Lower lobe of right lung (tissue), 2 donors: ENCODE measurements around the gene ZNF438. TPM values are rescaled to one million over a fixed set of nuclear protein-coding genes. Genes with fewer than 3 reads are reported as not detected.

Experiments
- ATAC-seq, 2 donors: fragments of 200-7000 bp; cut with Tn5 transposase; one replicate each; pipeline ENCODE4 v1.9.1; 2020 to 2022; ENCODE audit warnings: mild to moderate bottlenecking in 2 of 2, moderate library complexity in 2 of 2
- DNase-seq: peaks from one replicate; pipeline ENCODE4 v3.0.0-alpha.2; 2020
- H3K27ac ChIP-seq: fragments of 200-600 bp; one replicate; pipeline ENCODE4 v1.8.0; 2022
- H3K27me3 ChIP-seq: fragments of 200-600 bp; one replicate; pipeline ENCODE4 v1.8.0; 2022; ENCODE audit warnings: low read depth
- H3K36me3 ChIP-seq: fragments of 200-600 bp; one replicate; pipeline ENCODE4 v1.8.0; 2022; ENCODE audit warnings: mild to moderate bottlenecking
- H3K4me1 ChIP-seq: fragments of 200-600 bp; one replicate; pipeline ENCODE4 v1.8.0; 2022
- H3K4me3 ChIP-seq: fragments of 200-600 bp; one replicate; pipeline ENCODE4 v1.8.0; 2022; ENCODE audit warnings: mild to moderate bottlenecking
- H3K9me3 ChIP-seq: fragments of 200-600 bp; one replicate; pipeline ENCODE4 v1.8.0; 2022
- CTCF ChIP-seq: fragments of 200-600 bp; IDR thresholded peaks from one replicate; pipeline ENCODE4 v1.8.0; 2022; ENCODE audit warnings: antibody characterized with exemption, mild to moderate bottlenecking
- intact Hi-C: fragments of 100-400 bp; cut with DNase I; formaldehyde crosslinking; loops from one replicate; pipeline ENCODE4 v1.11.0; 2022
- total RNA-seq: library from RNA; stranded (reverse); fragmentation: NEBNext Ultra II Directional; extraction: Animal tissue kit (Norgen Biotek cat#: 25700); gene quantifications from one replicate; pipeline ENCODE4 v1.2.1, GENCODE V29; 2021
- donor health status: DM: no; HTN: yes; CAD: no; lungs with severe emphysema.

The ZNF438 gene
- total RNA-seq, 1 donor from 2014 or later: 15.2 TPM

GRCh38 chr10:30870896-30871295 lies 160.8 kb downstream of the ZNF438 start:
- ATAC-seq (no peak), DNase-seq (no peak)
- intact Hi-C loops: no loop called here
- H3K9me3 ChIP-seq: no peaks in the 10 kb centered on the region
- TF ChIP-seq CTCF: no peak
- no peaks in the 10 kb centered on the region for H3K4me1 ChIP-seq
- H3K4me3 ChIP-seq: no peak overlapping the region
- no peaks in the 10 kb centered on the region for H3K27me3 ChIP-seq
- peaks cover 10% of the 10 kb centered on the region for H3K36me3 ChIP-seq
- H3K27ac ChIP-seq: no peak overlapping the region

- no peaks in the 10 kb centered on the region for H3K4me1 ChIP-seq
- no peaks in the 10 kb centered on the region for H3K36me3 ChIP-seq
- DNase-seq (no peak), ATAC-seq (no peak)
- no peak for TF ChIP-seq CTCF
- intact Hi-C loops: no loop called here
- H3K9me3 ChIP-seq: no peaks in the 10 kb centered on the region
- H3K4me3 ChIP-seq: no peak overlapping the region
- no peak overlapping the region for H3K27ac ChIP-seq
- H3K27me3 ChIP-seq: no peaks in the 10 kb centered on the region
Observed at GRCh38 chr10:30869566-30869965, 162.1 kb downstream of the ZNF438 start.

GRCh38 chr10:30868611-30869010 lies 163.1 kb downstream of the ZNF438 start:
- intact Hi-C loops: no loop called here
- Histone ChIP-seq H3K4me1 (no peaks in the 10 kb centered on the region), H3K27ac (no peak overlapping the region), H3K9me3 (no peaks in the 10 kb centered on the region), H3K4me3 (no peak overlapping the region), H3K36me3 (no peaks in the 10 kb centered on the region), H3K27me3 (no peaks in the 10 kb centered on the region)
- DNase-seq: no peak
- no peak for TF ChIP-seq CTCF
- ATAC-seq: no peak

GRCh38 chr10:30866896-30867295 lies 164.8 kb downstream of the ZNF438 start:
- no peak overlapping the region for H3K4me3 ChIP-seq
- H3K9me3 ChIP-seq: no peaks in the 10 kb centered on the region
- no peaks in the 10 kb centered on the region for H3K4me1 ChIP-seq
- TF ChIP-seq CTCF: no peak
- ATAC-seq (no peak), DNase-seq (no peak)
- intact Hi-C loops: no loop called here
- H3K27me3 ChIP-seq: no peaks in the 10 kb centered on the region
- no peaks in the 10 kb centered on the region for H3K36me3 ChIP-seq
- no peak overlapping the region for H3K27ac ChIP-seq

- intact Hi-C loops: no loop called here
- no peak for TF ChIP-seq CTCF
- DNase-seq: no peak
- H3K27ac ChIP-seq: no peak overlapping the region
- no peaks in the 10 kb centered on the region for H3K27me3 ChIP-seq
- no peaks in the 10 kb centered on the region for H3K36me3 ChIP-seq
- no peak for ATAC-seq
- H3K4me1 ChIP-seq: peaks cover 10% of the 10 kb centered on the region
- no peaks in the 10 kb centered on the region for H3K9me3 ChIP-seq
- no peak overlapping the region for H3K4me3 ChIP-seq
Observed at GRCh38 chr10:30865141-30865926, 166.3 kb downstream of the ZNF438 start.
